ENCODE data around the gene GUK1.
"Not testable (repeated sequence)": the region's sequence is repeated elsewhere in the genome, so short reads cannot be mapped to it uniquely, and the experiment has no call there.

Gene GUK1

GRCh38 chr1:228182296-228183030, 42.4 kb downstream of the GUK1 start:
- no peak for TF ChIP-seq CTCF (IDR thresholded peaks at IDR 0.05; ENCODE audit: extremely low read depth, missing control alignments)

GRCh38 chr1:228184152-228184551, 44.1 kb downstream of the GUK1 start:
- no peak for DNase-seq (ENCODE audit: low spot score)
- TF ChIP-seq CTCF (IDR thresholded peaks at IDR 0.05; ENCODE audit: extremely low read depth, missing control alignments): no peak

More at GRCh38 chr1:228182296-228183030, 42.4 kb downstream of the GUK1 start:
- no peak for DNase-seq (ENCODE audit: low spot score)

- DNase-seq (ENCODE audit: low spot score): no peak
- TF ChIP-seq CTCF (IDR thresholded peaks at IDR 0.05; ENCODE audit: extremely low read depth, missing control alignments): no peak
Measured at GRCh38 chr1:228185641-228185965, 45.5 kb downstream of the GUK1 start.

DNA sequence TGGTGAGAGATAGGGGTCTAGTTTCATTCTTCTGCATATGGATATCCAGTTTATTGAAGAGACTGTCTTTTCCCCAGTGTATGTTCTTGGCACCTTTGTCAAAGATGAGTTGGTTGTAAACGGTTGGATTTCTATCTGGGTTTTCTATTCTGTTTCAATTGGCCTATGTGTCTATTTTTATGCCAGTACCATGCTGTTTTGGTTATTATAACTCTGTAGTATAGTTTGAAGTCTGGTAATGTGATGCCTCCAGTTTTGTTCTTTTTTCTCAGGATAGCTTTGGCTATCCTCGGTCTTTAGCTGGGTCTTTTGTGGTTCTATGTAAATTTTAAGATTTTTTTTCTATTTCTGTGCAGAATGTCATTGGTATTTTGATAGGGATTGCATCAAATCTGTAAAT, 48.2 kb downstream of the GUK1 start:
- not testable (repeated sequence) for DNase-seq (ENCODE audit: low spot score)

DNA sequence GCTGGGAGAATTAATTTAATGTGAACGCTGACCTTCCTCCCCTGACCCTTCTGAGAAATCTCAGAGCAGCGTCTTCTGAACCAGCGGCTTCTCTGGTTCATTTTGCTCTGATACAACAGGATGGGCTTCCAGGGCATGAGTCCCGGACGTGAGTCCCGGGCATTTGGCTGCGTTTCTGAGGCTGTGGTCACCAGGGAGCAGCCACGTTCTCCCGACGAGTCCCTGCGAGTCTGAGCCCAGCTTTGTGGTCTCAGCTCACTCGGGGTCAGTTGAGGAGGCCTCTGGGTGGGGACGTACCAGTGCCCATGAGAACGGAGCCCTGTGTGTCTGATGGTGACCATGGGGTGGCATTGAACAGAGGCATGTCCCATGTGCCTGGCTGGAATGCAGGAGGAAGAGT, 50.1 kb downstream of the GUK1 start:
- TF ChIP-seq CTCF (IDR thresholded peaks at IDR 0.05; ENCODE audit: extremely low read depth, missing control alignments): no peak
- no peak for DNase-seq (ENCODE audit: low spot score)

GRCh38 chr1:228190778-228191177, 50.7 kb downstream of the GUK1 start:
- TF ChIP-seq CTCF (IDR thresholded peaks at IDR 0.05; ENCODE audit: extremely low read depth, missing control alignments): no peak
- DNase-seq (ENCODE audit: low spot score): no peak

GRCh38 chr1:228194436-228194835, 54.4 kb downstream of the GUK1 start:
- no peak for DNase-seq (ENCODE audit: low spot score)
- TF ChIP-seq CTCF (IDR thresholded peaks at IDR 0.05; ENCODE audit: extremely low read depth, missing control alignments): no peak

Measured in GM20000 (cell line).